ENCODE measurements around the gene ABCA7. TPM values are rescaled to one million over a fixed set of nuclear protein-coding genes. Genes with fewer than 3 reads are reported as not detected.
A peak's percentile ranks its signal among the peaks of the same experiment; 100 is the strongest.

ABCA7 gene, protein sequence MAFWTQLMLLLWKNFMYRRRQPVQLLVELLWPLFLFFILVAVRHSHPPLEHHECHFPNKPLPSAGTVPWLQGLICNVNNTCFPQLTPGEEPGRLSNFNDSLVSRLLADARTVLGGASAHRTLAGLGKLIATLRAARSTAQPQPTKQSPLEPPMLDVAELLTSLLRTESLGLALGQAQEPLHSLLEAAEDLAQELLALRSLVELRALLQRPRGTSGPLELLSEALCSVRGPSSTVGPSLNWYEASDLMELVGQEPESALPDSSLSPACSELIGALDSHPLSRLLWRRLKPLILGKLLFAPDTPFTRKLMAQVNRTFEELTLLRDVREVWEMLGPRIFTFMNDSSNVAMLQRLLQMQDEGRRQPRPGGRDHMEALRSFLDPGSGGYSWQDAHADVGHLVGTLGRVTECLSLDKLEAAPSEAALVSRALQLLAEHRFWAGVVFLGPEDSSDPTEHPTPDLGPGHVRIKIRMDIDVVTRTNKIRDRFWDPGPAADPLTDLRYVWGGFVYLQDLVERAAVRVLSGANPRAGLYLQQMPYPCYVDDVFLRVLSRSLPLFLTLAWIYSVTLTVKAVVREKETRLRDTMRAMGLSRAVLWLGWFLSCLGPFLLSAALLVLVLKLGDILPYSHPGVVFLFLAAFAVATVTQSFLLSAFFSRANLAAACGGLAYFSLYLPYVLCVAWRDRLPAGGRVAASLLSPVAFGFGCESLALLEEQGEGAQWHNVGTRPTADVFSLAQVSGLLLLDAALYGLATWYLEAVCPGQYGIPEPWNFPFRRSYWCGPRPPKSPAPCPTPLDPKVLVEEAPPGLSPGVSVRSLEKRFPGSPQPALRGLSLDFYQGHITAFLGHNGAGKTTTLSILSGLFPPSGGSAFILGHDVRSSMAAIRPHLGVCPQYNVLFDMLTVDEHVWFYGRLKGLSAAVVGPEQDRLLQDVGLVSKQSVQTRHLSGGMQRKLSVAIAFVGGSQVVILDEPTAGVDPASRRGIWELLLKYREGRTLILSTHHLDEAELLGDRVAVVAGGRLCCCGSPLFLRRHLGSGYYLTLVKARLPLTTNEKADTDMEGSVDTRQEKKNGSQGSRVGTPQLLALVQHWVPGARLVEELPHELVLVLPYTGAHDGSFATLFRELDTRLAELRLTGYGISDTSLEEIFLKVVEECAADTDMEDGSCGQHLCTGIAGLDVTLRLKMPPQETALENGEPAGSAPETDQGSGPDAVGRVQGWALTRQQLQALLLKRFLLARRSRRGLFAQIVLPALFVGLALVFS (N-terminal part only)
- total RNA-seq (2014; rRNA removed; shearing (Covaris generic)) = 2.3 and 3.3 TPM in 2 replicates
- 4.8 and 15.0 TPM in 2 replicates for polyA plus RNA-seq (2015; cell fraction: cytosol; rRNA removed)
- 23.6 and 35.8 TPM in 2 replicates for polyA plus RNA-seq (2015; cell fraction: nucleus; rRNA removed)

DNA sequence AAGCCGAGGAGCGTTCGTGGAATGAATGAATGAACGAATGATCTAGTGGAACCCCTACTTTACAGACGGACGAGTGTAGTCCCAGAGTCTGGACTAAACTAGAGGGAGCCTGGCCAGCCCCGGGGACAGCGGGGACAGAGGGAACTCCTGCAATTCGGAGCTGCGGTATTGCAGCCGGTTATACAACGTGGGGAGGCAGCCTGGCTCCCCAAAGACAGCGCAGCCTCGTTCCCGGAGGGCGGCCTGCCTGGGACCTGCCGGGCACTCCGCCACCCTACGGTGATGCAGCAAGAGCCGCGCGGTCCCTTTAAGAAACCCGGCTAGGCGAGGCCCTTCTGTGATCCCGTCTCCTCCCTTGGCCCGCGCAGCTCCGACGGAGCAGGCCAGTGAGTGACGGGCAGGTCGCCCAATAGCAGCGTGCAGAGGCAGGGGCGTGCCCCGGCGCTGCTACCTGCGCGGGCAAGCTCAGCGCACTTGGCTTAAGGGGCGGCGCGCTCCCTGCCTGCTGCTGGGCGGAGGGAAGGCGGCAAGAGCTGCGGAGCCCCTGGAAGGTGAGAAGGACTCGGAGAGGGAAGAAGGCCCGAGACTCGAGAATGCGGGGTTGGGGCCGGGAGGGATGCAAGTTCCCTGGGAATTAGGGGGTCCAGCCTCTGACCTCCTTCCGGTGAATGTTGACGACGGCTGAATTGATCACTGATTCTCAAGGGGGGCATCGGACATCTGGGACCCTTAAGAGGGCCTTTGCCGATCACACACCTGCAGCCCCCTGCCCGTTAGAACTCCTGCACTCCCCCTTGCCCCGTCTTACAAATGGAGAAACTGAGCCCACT is at the start of gene ABCA7:
Gene ABCA7, plus strand, starts transcription at position 462 of the 830 bp plus-strand sequence. CDS start 1,255 bp downstream, outside the sequence.
- in situ Hi-C loops (cut with HindIII; ENCODE audit: low pct_unique_long_range_greater_than_20kb, low sequenced_read_pairs) = no loop called here
- peak; percentile 93 for DNase-seq (ENCODE audit: low read depth, low spot score)

- DNase-seq (ENCODE audit: low read depth, low spot score) = no peak
- in situ Hi-C loops (cut with HindIII; ENCODE audit: low pct_unique_long_range_greater_than_20kb, low sequenced_read_pairs) = no loop called here
Measured at GRCh38 chr19:990119-990571, 49.8 kb upstream of the ABCA7 start.

- no peak for DNase-seq (ENCODE audit: low read depth, low spot score)
- in situ Hi-C loops (cut with HindIII; ENCODE audit: low pct_unique_long_range_greater_than_20kb, low sequenced_read_pairs) = no loop called here
Measured at GRCh38 chr19:990746-991145, 49.2 kb upstream of the ABCA7 start.

DNA sequence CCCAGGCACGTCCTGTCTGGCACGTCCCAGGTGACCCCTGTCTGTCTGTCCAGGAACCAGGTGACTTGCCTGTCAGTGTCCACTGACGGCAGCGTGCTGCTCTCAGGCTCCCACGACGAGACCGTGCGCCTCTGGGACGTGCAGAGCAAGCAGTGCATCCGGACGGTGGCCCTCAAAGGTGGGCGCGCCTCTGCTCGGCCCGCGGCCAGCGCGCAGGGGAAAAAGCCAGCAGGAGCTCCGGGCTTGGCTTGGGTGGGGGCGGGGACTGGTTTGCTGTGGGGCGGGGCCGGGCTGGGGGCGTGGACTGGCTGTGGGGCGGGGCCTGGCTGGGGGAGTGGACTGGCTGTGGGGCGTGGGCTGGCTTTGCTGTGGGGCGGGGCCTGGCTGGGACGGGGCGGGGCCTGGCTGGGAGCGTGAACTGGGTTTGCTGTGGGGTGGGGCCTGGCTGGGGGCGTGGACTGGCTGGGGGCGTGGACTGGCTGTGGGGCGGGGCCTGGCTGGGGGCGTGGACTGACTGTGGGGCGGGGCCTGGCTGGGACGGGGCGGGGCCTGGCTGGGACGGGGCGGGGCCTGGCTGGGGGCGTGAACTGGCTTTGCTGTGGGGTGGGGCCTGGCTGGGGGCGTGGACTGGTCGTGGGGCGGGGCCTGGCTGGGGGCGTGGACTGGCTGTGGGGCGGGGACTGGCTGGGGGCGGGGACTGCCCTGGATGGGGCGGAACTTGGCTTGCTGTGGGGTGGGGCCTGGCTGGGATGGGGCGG is 48.6 kb upstream of the ABCA7 start:
- DNase-seq (ENCODE audit: low read depth, low spot score) = peak; percentile 32
- in situ Hi-C loops (cut with HindIII; ENCODE audit: low pct_unique_long_range_greater_than_20kb, low sequenced_read_pairs) = no loop called here

DNA sequence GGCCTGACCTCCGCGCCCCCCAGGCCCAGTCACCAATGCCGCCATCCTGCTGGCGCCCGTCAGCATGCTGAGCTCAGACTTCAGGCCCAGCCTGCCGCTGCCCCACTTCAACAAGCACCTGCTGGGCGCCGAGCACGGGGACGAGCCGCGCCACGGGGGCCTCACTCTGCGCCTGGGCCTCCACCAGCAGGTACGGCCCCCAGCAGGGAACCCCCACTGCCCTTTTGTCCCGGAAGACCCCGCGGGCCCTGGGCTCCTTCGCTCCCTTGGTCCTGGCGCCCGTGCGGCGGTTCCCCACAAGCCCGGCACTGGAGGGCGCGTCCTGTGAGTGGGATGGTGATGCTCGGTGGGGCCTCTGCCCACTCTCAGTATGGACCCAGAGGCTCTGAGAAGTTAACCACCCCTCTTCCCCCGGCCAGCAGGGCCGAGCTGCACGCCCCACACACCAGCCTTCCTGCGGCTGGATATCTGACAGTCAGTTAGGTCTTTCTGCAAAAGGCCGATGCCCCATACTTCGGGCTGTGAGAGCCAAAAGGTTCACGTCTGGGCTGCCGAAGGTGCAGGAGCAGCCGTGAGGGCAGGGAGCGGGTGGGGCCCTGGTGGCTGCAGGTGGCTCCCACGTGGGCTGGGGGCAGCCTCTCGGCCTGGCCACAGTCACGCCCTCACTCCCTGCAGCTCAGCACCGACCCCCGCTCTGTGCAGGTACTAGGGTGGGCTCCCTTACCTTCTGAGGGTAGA is 47.8 kb upstream of the ABCA7 start:
- no peak for DNase-seq (ENCODE audit: low read depth, low spot score)
- in situ Hi-C loops (cut with HindIII; ENCODE audit: low pct_unique_long_range_greater_than_20kb, low sequenced_read_pairs) = no loop called here

GRCh38 chr19:992670-993055 is 47.2 kb upstream of the ABCA7 start:
- DNase-seq (ENCODE audit: low read depth, low spot score) = no peak
- in situ Hi-C loops (cut with HindIII; ENCODE audit: low pct_unique_long_range_greater_than_20kb, low sequenced_read_pairs) = no loop called here

GRCh38 chr19:993361-993830 is 46.5 kb upstream of the ABCA7 start:
- in situ Hi-C loops (cut with HindIII; ENCODE audit: low pct_unique_long_range_greater_than_20kb, low sequenced_read_pairs) = no loop called here

GRCh38 chr19:993831-994393 is 46.0 kb upstream of the ABCA7 start:
- in situ Hi-C loops (cut with HindIII; ENCODE audit: low pct_unique_long_range_greater_than_20kb, low sequenced_read_pairs) = no loop called here
- no peak for DNase-seq (ENCODE audit: low read depth, low spot score)

More at GRCh38 chr19:993361-993830, 46.5 kb upstream of the ABCA7 start:
- no peak for DNase-seq (ENCODE audit: low read depth, low spot score)

DNA sequence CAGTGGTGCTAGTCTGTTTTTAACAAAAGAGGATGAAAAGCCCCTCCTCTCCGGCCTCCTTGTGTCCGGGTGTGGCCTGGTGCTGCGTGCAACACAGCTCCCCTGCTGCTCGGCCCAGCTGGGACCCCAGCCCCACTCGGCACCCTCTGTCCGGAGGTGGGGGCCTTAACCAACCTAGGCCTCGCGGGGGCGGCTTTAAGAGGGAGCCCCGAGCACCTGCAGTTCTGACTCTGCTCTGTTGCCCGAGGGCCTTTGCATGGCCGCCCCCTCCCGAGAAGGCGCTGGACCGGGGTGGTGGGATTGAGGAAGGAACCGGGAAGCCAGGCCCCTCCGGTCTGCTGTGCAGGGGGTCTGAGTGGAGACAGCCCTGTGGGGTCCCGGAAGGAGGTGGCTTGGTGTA is 45.4 kb upstream of the ABCA7 start:
- no peak for DNase-seq (ENCODE audit: low read depth, low spot score)
- in situ Hi-C loops (cut with HindIII; ENCODE audit: low pct_unique_long_range_greater_than_20kb, low sequenced_read_pairs) = no loop called here

DNA sequence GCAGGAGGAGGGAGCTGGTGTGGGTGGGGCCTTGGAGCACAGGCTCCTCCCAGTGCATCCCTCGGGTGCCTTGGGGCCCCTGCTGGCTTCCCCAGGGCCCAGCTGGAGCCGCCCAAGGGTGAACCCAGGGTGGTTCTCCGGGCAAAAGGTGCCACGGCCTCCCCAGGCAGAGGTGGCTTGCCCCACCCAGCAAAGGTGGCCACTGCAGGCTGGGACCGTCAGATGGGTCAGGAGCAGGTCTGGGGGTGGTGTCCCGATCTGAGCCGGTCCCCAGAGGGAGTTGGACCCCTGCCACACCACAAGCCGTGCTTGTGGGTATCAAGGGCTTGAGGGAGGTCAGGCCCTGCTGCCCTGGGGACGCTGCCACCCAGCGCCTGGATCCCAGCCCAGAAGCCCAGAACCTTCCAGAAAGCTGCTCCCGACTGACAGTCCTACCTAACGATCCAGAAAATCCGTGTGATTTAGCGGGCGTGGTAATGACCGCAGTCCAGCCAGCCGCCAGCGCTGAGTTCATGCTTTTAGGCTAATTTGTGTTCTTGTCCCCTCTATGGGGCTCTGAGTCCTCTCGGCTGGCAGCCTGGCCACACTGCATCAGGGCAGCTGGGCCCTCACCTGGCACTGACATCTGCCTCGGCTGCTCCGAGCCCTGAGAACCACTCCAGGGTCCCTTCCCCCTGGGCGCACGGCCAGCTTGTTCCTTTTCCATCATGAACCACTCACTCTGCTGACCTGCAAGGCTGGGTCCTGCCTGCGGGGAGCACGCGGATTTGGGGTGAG is 44.7 kb upstream of the ABCA7 start:
- DNase-seq (ENCODE audit: low read depth, low spot score) = no peak
- in situ Hi-C loops (cut with HindIII; ENCODE audit: low pct_unique_long_range_greater_than_20kb, low sequenced_read_pairs) = no loop called here

DNA sequence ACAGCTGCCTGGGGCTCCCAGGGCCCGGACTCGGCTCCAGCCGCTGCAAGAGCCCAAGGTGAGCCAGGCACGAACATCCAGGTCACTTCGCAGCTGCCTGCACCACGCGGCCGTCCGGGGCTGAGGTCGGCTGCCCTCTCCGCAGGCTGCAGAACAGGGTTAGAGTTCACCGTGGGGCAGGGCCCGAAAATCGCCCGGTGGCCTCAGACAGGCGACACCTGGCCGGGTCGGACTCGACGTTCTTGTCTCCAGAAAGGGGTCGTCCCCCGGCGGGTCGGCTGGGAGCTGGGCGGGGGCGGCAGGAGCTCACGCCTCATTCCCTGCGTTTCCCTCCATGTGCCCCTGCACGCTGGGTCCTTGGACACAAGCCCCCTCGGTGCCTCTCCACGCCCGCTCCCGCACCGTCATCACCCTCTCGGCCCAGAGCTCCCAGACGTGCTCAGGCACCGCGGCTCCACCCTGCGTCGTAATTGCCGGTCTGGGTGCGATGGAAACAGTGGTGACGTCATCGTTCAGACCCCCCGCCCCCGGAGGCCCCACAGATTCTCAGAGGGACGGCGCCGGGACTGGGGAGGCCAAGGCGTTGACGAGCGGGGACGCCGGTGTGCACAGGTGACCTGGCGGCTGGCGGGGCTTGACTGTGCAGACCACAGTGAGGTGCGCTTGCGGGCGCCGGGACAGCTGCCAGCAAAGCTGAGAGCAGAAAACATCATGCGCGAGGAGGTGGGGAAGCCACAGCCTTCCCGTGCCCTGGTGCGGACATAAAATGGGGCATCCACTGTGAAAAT is 43.7 kb upstream of the ABCA7 start:
- no peak for DNase-seq (ENCODE audit: low read depth, low spot score)
- in situ Hi-C loops (cut with HindIII; ENCODE audit: low pct_unique_long_range_greater_than_20kb, low sequenced_read_pairs) = no loop called here

GRCh38 chr19:998064-998463 is 41.8 kb upstream of the ABCA7 start:
- in situ Hi-C loops (cut with HindIII; ENCODE audit: low pct_unique_long_range_greater_than_20kb, low sequenced_read_pairs) = no loop called here
- no peak for DNase-seq (ENCODE audit: low read depth, low spot score)

- DNase-seq (ENCODE audit: low read depth, low spot score) = no peak
- in situ Hi-C loops (cut with HindIII; ENCODE audit: low pct_unique_long_range_greater_than_20kb, low sequenced_read_pairs) = no loop called here
Measured at GRCh38 chr19:999379-999719, 40.6 kb upstream of the ABCA7 start.

DNA sequence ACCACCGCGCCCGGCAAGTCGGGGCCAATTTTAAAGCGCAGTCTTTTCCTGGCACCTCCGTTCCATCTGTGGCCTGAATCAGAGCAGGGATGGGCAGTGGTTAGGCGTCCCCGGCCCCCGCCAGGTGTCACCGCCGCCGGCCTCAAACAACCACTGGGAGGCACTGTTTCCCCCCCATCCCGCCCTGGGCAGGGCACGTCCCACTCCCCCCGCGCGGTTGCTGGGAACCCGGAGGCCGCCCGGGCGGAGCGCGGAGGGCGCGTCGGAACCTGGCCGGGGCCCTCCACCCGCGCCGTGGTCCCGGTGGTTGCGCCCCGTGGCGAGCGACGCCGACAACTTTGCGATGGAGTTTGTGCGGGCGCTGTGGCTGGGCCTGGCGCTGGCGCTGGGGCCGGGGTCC is 39.8 kb upstream of the ABCA7 start, which contains the start of gene GRIN3B:
Gene GRIN3B, plus strand, starts transcription at position 325 of the 400 bp plus-strand sequence. Its CDS starts 19 bp downstream, at position 344.
- peak; percentile 40 for DNase-seq (ENCODE audit: low read depth, low spot score)
- in situ Hi-C loops (cut with HindIII; ENCODE audit: low pct_unique_long_range_greater_than_20kb, low sequenced_read_pairs) = no loop called here

Measured in SK-MEL-5 (cell line).